HL-60 (cell line): ENCODE results near the gene NOS3.

Source experiments
- DNase-seq, 2 experiments: peaks; one replicate each; pipeline ENCODE4 v3.0.0-alpha.2; 2010 to 2020; ENCODE audit warnings: low read depth in 1 of 2, low spot score in 1 of 2
- H3K27ac ChIP-seq: fragments of 250-450 bp; sonication (Bioruptor Pico); replicated peaks from 2 replicates; pipeline ENCODE4 v1.5.1; 2020; ENCODE audit warnings: mild to moderate bottlenecking, moderate library complexity
- H3K27me3 ChIP-seq: fragments of 250-450 bp; sonication (Bioruptor Pico); 2 replicates; pipeline ENCODE4 v1.5.1; 2021; ENCODE audit warnings: mild to moderate bottlenecking, moderate library complexity; ENCODE audit not compliant: insufficient read depth, poor library complexity, severe bottlenecking
- H3K4me3 ChIP-seq: replicated peaks from 2 replicates; pipeline ENCODE4 v1.5.1; 2011; ENCODE audit warnings: mild to moderate bottlenecking, control low read depth, low read length; ENCODE audit not compliant: insufficient read depth
- CTCF ChIP-seq: IDR thresholded peaks from one replicate; pipeline ENCODE4 v1.5.1; 2011; ENCODE audit warnings: low read length, control low read depth, inconsistent platforms; ENCODE audit not compliant: insufficient read depth
- GABPA ChIP-seq: IDR thresholded peaks from 2 replicates; pipeline ENCODE4 v1.6.1; 2012; ENCODE audit warnings: low read depth
- POLR2AphosphoS5 ChIP-seq: IDR thresholded peaks from 2 replicates; pipeline ENCODE4 v1.6.1; 2012; ENCODE audit warnings: low read depth
- REST ChIP-seq: IDR thresholded peaks from 2 replicates; pipeline ENCODE4 v1.6.1; 2012; ENCODE audit warnings: low read depth; ENCODE audit not compliant: insufficient replicate concordance
- SPI1 ChIP-seq: IDR thresholded peaks from 2 replicates; pipeline ENCODE4 v1.6.1; 2012; ENCODE audit warnings: low read depth, mild to moderate bottlenecking, borderline replicate concordance
- long read RNA-seq: library from polyadenylated mRNA; unstranded; transcript quantifications from one replicate; pipeline ENCODE4 v2.0.0, GENCODE V29; 2020

The NOS3 gene
- long read RNA-seq, transcript NOS3-209 (6 exons, 1,111 nt): major isoform, 7 of 12 reads
- long read RNA-seq, partial matches to known transcripts: 1 of 12 reads
- long read RNA-seq, other reads (novel, unspliced or antisense): 4 of 12 reads

- Histone ChIP-seq H3K27ac (no peak within 1 kb of the TSS), H3K27me3 (peaks cover 9% of the 10 kb centered on the region), H3K4me3 (no peak within 1 kb of the TSS)
- TF ChIP-seq GABPA (no peak), CTCF (no peak), POLR2AphosphoS5 (no peak), SPI1 (no peak), REST (no peak)
- DNase-seq: no peak
Measured at GRCh38 chr7:150990416-150991186, at the start of gene NOS3. Gene NOS3 (plus strand): TSS chr7:150991017. CDS start chr7:150993804, 2,787 bp downstream.

GRCh38 chr7:150941351-150942000 lies 49.3 kb upstream of the NOS3 start:
- Histone ChIP-seq H3K4me3 (no peak overlapping the region), H3K27ac (no peak overlapping the region), H3K27me3 (no peaks in the 10 kb centered on the region)
- no peak for DNase-seq
- no peak for TF ChIP-seq REST
- TF ChIP-seq SPI1: no peak
- TF ChIP-seq GABPA: no peak
- no peak for TF ChIP-seq POLR2AphosphoS5
- no peak for TF ChIP-seq CTCF

GRCh38 chr7:150942001-150942590 lies 48.7 kb upstream of the NOS3 start:
- H3K27ac ChIP-seq: no peak overlapping the region
- peak in 1 of 2 experiments; percentile 71 for DNase-seq
- no peak overlapping the region for H3K4me3 ChIP-seq
- no peak for TF ChIP-seq SPI1
- TF ChIP-seq POLR2AphosphoS5: no peak
- H3K27me3 ChIP-seq: no peaks in the 10 kb centered on the region
